IMR-90 (cell line): ENCODE results near the gene TMPRSS15. TPM values are rescaled to one million over a fixed set of nuclear protein-coding genes. Genes with fewer than 3 reads are reported as not detected.

Experiments
- ATAC-seq: fragments of 200-7000 bp; cut with Tn5 transposase; 2 replicates; pipeline ENCODE4 v1.9.1; 2020; ENCODE audit warnings: low read depth, mild to moderate bottlenecking, moderate library complexity
- BruUV-seq: library from RNA; stranded (reverse); fragments of 400-500 nt; replicated peaks from 2 replicates; lab custom pipeline; 2021; lab: Mats Ljungman, UMichigan
- CTCF ChIA-PET: fragments of 300-600 bp; formaldehyde crosslinking; extraction: SDS; loops from one replicate; lab custom pipeline; 2021; ENCODE audit warnings: antibody characterized with exemption; lab: Yijun Ruan, JAX
- POLR2A ChIA-PET: fragments of 300-600 bp; sonication (Branson Sonifier 250); formaldehyde crosslinking; loops from one replicate; lab custom pipeline; 2022; ENCODE audit warnings: antibody characterized with exemption; ENCODE audit not compliant: unreplicated experiment; lab: Charles Lee
- DNase-seq: peaks from one replicate; pipeline ENCODE4 v3.0.0; 2013
- H2AFZ ChIP-seq: replicated peaks from 2 replicates; pipeline ENCODE3; 2013; ENCODE audit warnings: low read length, mild to moderate bottlenecking; ENCODE audit not compliant: poor library complexity
- H2AK5ac ChIP-seq: 2 replicates; pipeline ENCODE4 v1.6.1; 2013; ENCODE audit warnings: low read depth, low read length, inconsistent platforms
- H2AK9ac ChIP-seq: replicated peaks from 2 replicates; pipeline ENCODE3; 2013; ENCODE audit warnings: mild to moderate bottlenecking, low read depth, low read length, moderate library complexity; ENCODE audit not compliant: poor library complexity
- H2BK120ac ChIP-seq: 2 replicates; pipeline ENCODE4 v1.6.1; 2013; ENCODE audit warnings: low read depth, low read length, inconsistent platforms
- H2BK15ac ChIP-seq: 3 replicates; pipeline ENCODE4 v1.6.1; 2013; ENCODE audit warnings: low read depth, low read length, inconsistent platforms
- H2BK20ac ChIP-seq: 2 replicates; pipeline ENCODE4 v1.6.1; 2013; ENCODE audit warnings: low read depth, mild to moderate bottlenecking, inconsistent platforms, low read length, moderate library complexity
- H2BK5ac ChIP-seq: 2 replicates; pipeline ENCODE4 v1.6.1; 2013; ENCODE audit warnings: mild to moderate bottlenecking, low read depth, low read length, inconsistent platforms; ENCODE audit not compliant: poor library complexity, severe bottlenecking
- H3K14ac ChIP-seq: replicated peaks from 2 replicates; pipeline ENCODE4 v1.6.1; 2013; ENCODE audit warnings: low read depth, low read length, inconsistent platforms
- H3K18ac ChIP-seq: 2 replicates; pipeline ENCODE4 v1.6.1; 2013; ENCODE audit warnings: low read depth, low read length, control low read depth
- H3K23ac ChIP-seq: 2 replicates; pipeline ENCODE4 v1.6.1; 2013; ENCODE audit warnings: low read depth, low read length, inconsistent platforms
- H3K27ac ChIP-seq: 2 replicates; pipeline ENCODE4 v1.5.1; 2013; ENCODE audit warnings: mild to moderate bottlenecking, control low read depth, low read length; ENCODE audit not compliant: insufficient read depth
- H3K27me3 ChIP-seq: 2 replicates; pipeline ENCODE4 v1.6.1; 2013; ENCODE audit warnings: low read length; ENCODE audit not compliant: control insufficient read depth, insufficient read depth
- H3K36me3 ChIP-seq: 2 replicates; pipeline ENCODE4 v1.6.1; 2013; ENCODE audit warnings: low read length, mixed read lengths; ENCODE audit not compliant: control insufficient read depth, insufficient read depth
- H3K4ac ChIP-seq: 2 replicates; pipeline ENCODE4 v1.6.1; 2013; ENCODE audit warnings: low read depth, low read length, inconsistent platforms
- H3K4me1 ChIP-seq: 2 replicates; pipeline ENCODE4 v1.6.1; 2013; ENCODE audit warnings: low read length, mixed read lengths; ENCODE audit not compliant: control insufficient read depth, insufficient read depth
- H3K4me2 ChIP-seq: 2 replicates; pipeline ENCODE4 v1.6.1; 2013; ENCODE audit warnings: low read depth, mild to moderate bottlenecking, control low read depth, low read length, moderate library complexity
- H3K4me3 ChIP-seq: 2 replicates; pipeline ENCODE4 v1.5.1; 2013; ENCODE audit warnings: low read depth, mild to moderate bottlenecking, control low read depth, low read length, moderate library complexity; ENCODE audit not compliant: insufficient read depth
- H3K56ac ChIP-seq: 2 replicates; pipeline ENCODE4 v1.6.1; 2013; ENCODE audit warnings: low read length, inconsistent platforms; ENCODE audit not compliant: insufficient read depth; ENCODE audit errors: extremely low read depth
- H3K79me1 ChIP-seq, 2 experiments: 2 replicates each; pipeline ENCODE4 v1.6.1; 2013; ENCODE audit warnings: low read length in 2 of 2, inconsistent platforms in 1 of 2, low read depth in 1 of 2
- H3K9ac ChIP-seq: 2 replicates; pipeline ENCODE4 v1.6.1; 2013; ENCODE audit warnings: low read depth, low read length, control low read depth
- H3K9me1 ChIP-seq: 2 replicates; pipeline ENCODE4 v1.6.1; 2013; ENCODE audit warnings: low read length, inconsistent platforms; ENCODE audit not compliant: insufficient read depth
- H3K9me3 ChIP-seq: 2 replicates; pipeline ENCODE4 v1.6.1; 2013; ENCODE audit warnings: low read length; ENCODE audit not compliant: control insufficient read depth, insufficient read depth
- H4K20me1 ChIP-seq: 2 replicates; pipeline ENCODE4 v1.6.1; 2013; ENCODE audit warnings: low read length, inconsistent platforms; ENCODE audit not compliant: insufficient read depth
- H4K5ac ChIP-seq: 2 replicates; pipeline ENCODE4 v1.6.1; 2013; ENCODE audit warnings: mild to moderate bottlenecking, low read depth, low read length, control low read depth
- H4K8ac ChIP-seq, 2 experiments: 2 replicates each; pipeline ENCODE4 v1.6.1; 2013; ENCODE audit warnings: low read depth in 2 of 2, low read length in 2 of 2, control low read depth in 1 of 2, inconsistent platforms in 1 of 2
- H4K91ac ChIP-seq: 2 replicates; pipeline ENCODE4 v1.6.1; 2013; ENCODE audit warnings: low read depth, low read length, inconsistent platforms; ENCODE audit not compliant: insufficient read depth
- BHLHE40 ChIP-seq: fragments of 150-350 bp; IDR thresholded peaks from 2 replicates; pipeline ENCODE4 v1.6.1; 2016; ENCODE audit warnings: mild to moderate bottlenecking, low read depth, low read length
- CHD1 ChIP-seq: IDR thresholded peaks from 2 replicates; pipeline ENCODE4 v1.6.1; 2012; ENCODE audit warnings: low read depth, low read length, improper control_type of control experiment
- ELK1 ChIP-seq: fragments of 150-350 bp; IDR thresholded peaks from 2 replicates; pipeline ENCODE4 v1.6.1; 2016; ENCODE audit warnings: low read depth, mild to moderate bottlenecking, low read length, moderate library complexity, borderline replicate concordance
- FOS ChIP-seq: fragments of 150-350 bp; IDR thresholded peaks from 2 replicates; pipeline ENCODE4 v1.6.1; 2016; ENCODE audit warnings: low read depth, low read length
- MAZ ChIP-seq: IDR thresholded peaks from 2 replicates; pipeline ENCODE4 v1.6.1; 2012; ENCODE audit warnings: low read depth, mild to moderate bottlenecking, low read length, improper control_type of control experiment, moderate library complexity, borderline replicate concordance
- MXI1 ChIP-seq: IDR thresholded peaks from 2 replicates; pipeline ENCODE4 v1.6.1; 2012; ENCODE audit warnings: low read depth, mild to moderate bottlenecking, low read length, moderate library complexity, borderline replicate concordance
- NFE2L2 ChIP-seq: fragments of 150-350 bp; IDR thresholded peaks from 2 replicates; pipeline ENCODE4 v1.6.1; 2016; ENCODE audit warnings: low read depth, mild to moderate bottlenecking, low read length
- POLR2A ChIP-seq: IDR thresholded peaks from 2 replicates; pipeline ENCODE4 v1.6.1; 2012; ENCODE audit warnings: mild to moderate bottlenecking, low read depth, low read length
- RAD21 ChIP-seq: IDR thresholded peaks from 2 replicates; pipeline ENCODE4 v1.6.1; 2012; ENCODE audit warnings: low read length, improper control_type of control experiment
- RCOR1 ChIP-seq: IDR thresholded peaks from 2 replicates; pipeline ENCODE4 v1.6.1; 2012; ENCODE audit warnings: mild to moderate bottlenecking, low read length, improper control_type of control experiment; ENCODE audit not compliant: insufficient replicate concordance
- RFX5 ChIP-seq: IDR thresholded peaks from 2 replicates; pipeline ENCODE4 v1.8.0; 2012; ENCODE audit warnings: low read depth, mild to moderate bottlenecking, low read length, moderate library complexity
- SMC3 ChIP-seq: fragments of 150-350 bp; IDR thresholded peaks from 2 replicates; pipeline ENCODE4 v1.6.1; 2016; ENCODE audit warnings: low read depth, mild to moderate bottlenecking, antibody characterized with exemption, low read length, moderate library complexity
- USF2 ChIP-seq: fragments of 150-350 bp; IDR thresholded peaks from 2 replicates; pipeline ENCODE4 v1.6.1; 2017; ENCODE audit warnings: mild to moderate bottlenecking, antibody characterized with exemption, low read length, low read depth
- WGBS, 2 experiments: methylation state at CpG; one replicate each; pipeline versions ENCODE4 v1.1.5 to v1.1.7; 2013; ENCODE audit warnings: missing lambda C conversion rate in 2 of 2; ENCODE audit not compliant: insufficient read length in 1 of 2; ENCODE audit errors: extremely low coverage in 2 of 2; 5-methylcytosine and 5-hydroxymethylcytosine counted together
- dilution Hi-C: fragments of 300-500 bp; cut with HindIII; formaldehyde crosslinking; loops from one replicate; pipeline ENCODE4 v1.14.3; 2018; ENCODE audit warnings: low sequenced_read_pairs; ENCODE audit not compliant: unreplicated experiment
- in situ Hi-C: fragments of 300-500 bp; cut with MboI; formaldehyde crosslinking; loops from 3 replicates; pipeline ENCODE4 v1.14.3; 2019; ENCODE audit warnings: low sequenced_read_pairs, inconsistent platforms, mixed read lengths
- intact Hi-C: fragments of 100-400 bp; cut with micrococcal nuclease; formaldehyde crosslinking; loops from 2 replicates; pipeline ENCODE4 v1.10.0; 2022
- polyA plus RNA-seq, 3 experiments: library from polyadenylated mRNA; depleted of rRNA; stranded (reverse); fragments of >200 nt; gene quantifications; 2 replicates each; pipeline ENCODE4 v1.2.3, GENCODE V29; 2012; ENCODE audit warnings: low replicate concordance in 1 of 3
- total RNA-seq: library from RNA; depleted of rRNA; stranded (reverse); fragments of >200 nt; gene quantifications from 2 replicates; pipeline ENCODE4 v1.2.3, GENCODE V29; 2012

Gene TMPRSS15
- total and polyA plus RNA-seq, 2 of the 4 experiments (the other 2 are of a cell fraction) = not detected

GRCh38 chr21:18235545-18235944, 168.0 kb downstream of the TMPRSS15 start:
- Histone ChIP-seq H3K56ac (no peak overlapping the region), H3K9me1 (no peaks in the 10 kb centered on the region), H3K4me1 (no peaks in the 10 kb centered on the region), H3K36me3 (no peaks in the 10 kb centered on the region), H3K4ac (no peak overlapping the region), H4K20me1 (no peaks in the 10 kb centered on the region), H2AK9ac (no peak overlapping the region), H3K23ac (no peak overlapping the region), H2BK15ac (no peak overlapping the region), H3K18ac (no peak overlapping the region), H4K5ac (no peak overlapping the region), H3K9ac (no peak overlapping the region), H2AK5ac (no peak overlapping the region), H2BK120ac (no peak overlapping the region), H3K27me3 (no peaks in the 10 kb centered on the region), H3K27ac (no peak overlapping the region), H4K8ac (no peak overlapping the region), H3K4me2 (no peak overlapping the region), H2BK20ac (no peak overlapping the region), H2AFZ (no peak overlapping the region), H4K91ac (no peak overlapping the region), H2BK5ac (no peak overlapping the region), H3K4me3 (no peak overlapping the region), H3K14ac (no peak overlapping the region), H3K9me3 (peaks cover 8% of the 10 kb centered on the region), H3K79me1 (no peaks in the 10 kb centered on the region)
- ATAC-seq (no peak), DNase-seq (no peak)
- POLR2A ChIA-PET = no interaction called here
- dilution Hi-C loops (no loop called here), in situ Hi-C loops (no loop called here), intact Hi-C loops (no loop called here)
- no peak for TF ChIP-seq BHLHE40
- no peak for TF ChIP-seq MXI1
- no peak for TF ChIP-seq MAZ
- TF ChIP-seq USF2 = no peak
- no peak for TF ChIP-seq SMC3
- no peak for TF ChIP-seq RFX5
- no peak for TF ChIP-seq FOS
- no peak for TF ChIP-seq ELK1
- no peak for TF ChIP-seq POLR2A
- no peak for TF ChIP-seq RAD21
- TF ChIP-seq CHD1 = no peak
- no peak for TF ChIP-seq RCOR1
- TF ChIP-seq NFE2L2 = no peak
- WGBS, 2 experiments = no CpG with 5 or more reads among the region's 1 CpG
- BruUV-seq = no TSS peak
- CTCF ChIA-PET = no interaction called here
